ENCODE results near the gene TMEM132C.

The TMEM132C gene

DNA sequence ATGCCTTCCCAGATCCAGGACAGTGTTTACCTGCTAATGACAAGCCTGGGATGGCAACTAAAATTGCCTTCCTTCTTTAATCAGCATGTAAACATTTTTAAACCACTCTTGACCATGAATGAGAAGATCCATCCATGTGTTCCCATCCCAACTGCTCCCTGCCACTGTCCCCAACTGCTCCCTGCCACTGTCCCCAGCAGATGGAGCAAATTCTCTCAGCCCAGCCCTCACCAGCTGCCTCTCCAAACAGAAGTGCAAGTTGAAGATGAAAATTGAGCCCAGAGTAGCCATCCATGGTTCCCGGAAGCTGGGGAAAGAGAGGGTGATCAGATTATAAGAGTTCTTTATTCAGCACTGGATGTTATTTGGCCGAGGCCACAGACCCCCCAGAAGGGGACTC lies 423.7 kb downstream of the TMEM132C start:
- DNase-seq = no peak
- H2AFZ ChIP-seq (ENCODE audit: low read length) = no peak overlapping the region
- H3K27ac ChIP-seq (ENCODE audit: low read length) = no peak overlapping the region
- H3K36me3 ChIP-seq (replicated peaks; ENCODE audit: insufficient read depth, low read length) = no peaks in the 10 kb centered on the region
- no peaks in the 10 kb centered on the region for H4K20me1 ChIP-seq (ENCODE audit: insufficient read depth, low read length)
- H3K9me3 ChIP-seq (replicated peaks; ENCODE audit: insufficient read depth, low read length) = no peaks in the 10 kb centered on the region
- no peaks in the 10 kb centered on the region for H3K27me3 ChIP-seq (replicated peaks; ENCODE audit: insufficient read depth, low read length)
- no peaks in the 10 kb centered on the region for H3K4me1 ChIP-seq (ENCODE audit: low read length)
- H3K9ac ChIP-seq (ENCODE audit: low read length) = no peak overlapping the region
- no peak for TF ChIP-seq EZH2 (optimal IDR thresholded peaks at IDR 0.05; ENCODE audit: low read depth, low read length)
- no peak for TF ChIP-seq EZH2phosphoT487 (IDR thresholded peaks at IDR 0.05; ENCODE audit: low read length)
- TF ChIP-seq, protein P1, sequence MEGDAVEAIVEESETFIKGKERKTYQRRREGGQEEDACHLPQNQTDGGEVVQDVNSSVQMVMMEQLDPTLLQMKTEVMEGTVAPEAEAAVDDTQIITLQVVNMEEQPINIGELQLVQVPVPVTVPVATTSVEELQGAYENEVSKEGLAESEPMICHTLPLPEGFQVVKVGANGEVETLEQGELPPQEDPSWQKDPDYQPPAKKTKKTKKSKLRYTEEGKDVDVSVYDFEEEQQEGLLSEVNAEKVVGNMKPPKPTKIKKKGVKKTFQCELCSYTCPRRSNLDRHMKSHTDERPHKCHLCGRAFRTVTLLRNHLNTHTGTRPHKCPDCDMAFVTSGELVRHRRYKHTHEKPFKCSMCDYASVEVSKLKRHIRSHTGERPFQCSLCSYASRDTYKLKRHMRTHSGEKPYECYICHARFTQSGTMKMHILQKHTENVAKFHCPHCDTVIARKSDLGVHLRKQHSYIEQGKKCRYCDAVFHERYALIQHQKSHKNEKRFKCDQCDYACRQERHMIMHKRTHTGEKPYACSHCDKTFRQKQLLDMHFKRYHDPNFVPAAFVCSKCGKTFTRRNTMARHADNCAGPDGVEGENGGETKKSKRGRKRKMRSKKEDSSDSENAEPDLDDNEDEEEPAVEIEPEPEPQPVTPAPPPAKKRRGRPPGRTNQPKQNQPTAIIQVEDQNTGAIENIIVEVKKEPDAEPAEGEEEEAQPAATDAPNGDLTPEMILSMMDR (IDR thresholded peaks at IDR 0.05; ENCODE audit: low read length) = no peak
- H3K79me2 ChIP-seq (ENCODE audit: low read length) = no peaks in the 10 kb centered on the region
- no peaks in the 10 kb centered on the region for H3F3A ChIP-seq (ENCODE audit: insufficient read depth, low read length)
- no peak overlapping the region for H3K4me3 ChIP-seq (ENCODE audit: low read length)
- no peak overlapping the region for H3K4me2 ChIP-seq (ENCODE audit: low read depth, low read length)
- H3K9me2 ChIP-seq (replicated peaks; ENCODE audit: insufficient read depth, low read length) = no peaks in the 10 kb centered on the region

DNA sequence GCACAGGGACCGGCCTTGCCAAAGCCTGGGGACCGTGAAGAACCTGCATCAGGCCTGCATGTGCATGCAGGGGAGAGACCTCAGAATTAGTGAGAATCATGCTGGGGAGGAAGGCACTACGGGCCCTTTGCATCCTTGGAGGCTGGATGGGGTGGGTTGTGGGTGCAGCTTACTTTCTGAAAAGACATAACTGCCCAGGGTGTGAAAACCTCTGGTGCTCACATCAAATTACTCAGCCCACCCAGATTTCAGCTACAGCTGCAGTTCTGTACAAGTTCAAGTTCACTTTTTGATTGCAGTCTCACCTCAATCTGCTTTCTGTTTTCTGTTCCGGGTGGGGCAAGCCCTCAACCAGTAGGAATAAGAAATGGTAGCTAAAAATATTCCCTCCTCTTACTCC lies 426.1 kb downstream of the TMEM132C start:
- no peaks in the 10 kb centered on the region for H3F3A ChIP-seq (ENCODE audit: insufficient read depth, low read length)
- H3K9me3 ChIP-seq (replicated peaks; ENCODE audit: insufficient read depth, low read length) = no peaks in the 10 kb centered on the region
- DNase-seq = no peak
- TF ChIP-seq EZH2 (optimal IDR thresholded peaks at IDR 0.05; ENCODE audit: low read depth, low read length) = no peak
- TF ChIP-seq, protein P1 (IDR thresholded peaks at IDR 0.05; ENCODE audit: low read length) = no peak
- no peak for TF ChIP-seq EZH2phosphoT487 (IDR thresholded peaks at IDR 0.05; ENCODE audit: low read length)
- H3K27me3 ChIP-seq (replicated peaks; ENCODE audit: insufficient read depth, low read length) = no peaks in the 10 kb centered on the region
- no peaks in the 10 kb centered on the region for H3K36me3 ChIP-seq (replicated peaks; ENCODE audit: insufficient read depth, low read length)
- H4K20me1 ChIP-seq (ENCODE audit: insufficient read depth, low read length) = no peaks in the 10 kb centered on the region
- H3K79me2 ChIP-seq (ENCODE audit: low read length) = no peaks in the 10 kb centered on the region
- H3K9me2 ChIP-seq (replicated peaks; ENCODE audit: insufficient read depth, low read length) = no peaks in the 10 kb centered on the region
- no peak overlapping the region for H3K4me3 ChIP-seq (ENCODE audit: low read length)
- H3K4me2 ChIP-seq (ENCODE audit: low read depth, low read length) = no peak overlapping the region
- H3K9ac ChIP-seq (ENCODE audit: low read length) = no peak overlapping the region
- H3K4me1 ChIP-seq (ENCODE audit: low read length) = no peaks in the 10 kb centered on the region
- no peak overlapping the region for H2AFZ ChIP-seq (ENCODE audit: low read length)
- H3K27ac ChIP-seq (ENCODE audit: low read length) = no peak overlapping the region

DNA sequence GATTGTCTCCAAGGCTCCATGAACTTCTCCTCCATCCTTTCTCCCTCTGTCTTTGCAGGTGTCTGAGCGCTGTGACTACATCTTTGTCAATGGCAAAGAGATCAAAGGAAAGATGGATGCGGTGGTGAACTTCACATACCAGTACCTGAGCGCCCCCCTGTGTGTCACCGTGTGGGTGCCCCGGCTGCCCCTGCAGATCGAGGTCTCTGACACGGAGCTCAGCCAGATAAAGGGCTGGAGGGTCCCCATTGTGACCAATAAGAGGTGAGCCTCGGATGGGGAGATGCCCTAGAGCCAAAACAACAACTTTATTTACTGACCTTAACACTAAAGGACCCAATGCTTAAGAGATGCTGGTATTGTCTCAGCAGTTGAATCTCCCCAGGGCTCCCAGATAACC lies 426.8 kb downstream of the TMEM132C start:
- Histone ChIP-seq H3K9ac (ENCODE audit: low read length) (no peak overlapping the region), H3K27ac (ENCODE audit: low read length) (no peak overlapping the region), H3K79me2 (ENCODE audit: low read length) (no peaks in the 10 kb centered on the region), H3K9me2 (replicated peaks; ENCODE audit: insufficient read depth, low read length) (no peaks in the 10 kb centered on the region), H3K4me1 (ENCODE audit: low read length) (no peaks in the 10 kb centered on the region), H3K4me3 (ENCODE audit: low read length) (no peak overlapping the region), H2AFZ (ENCODE audit: low read length) (no peak overlapping the region), H3F3A (ENCODE audit: insufficient read depth, low read length) (no peaks in the 10 kb centered on the region), H4K20me1 (ENCODE audit: insufficient read depth, low read length) (no peaks in the 10 kb centered on the region), H3K36me3 (replicated peaks; ENCODE audit: insufficient read depth, low read length) (no peaks in the 10 kb centered on the region), H3K9me3 (replicated peaks; ENCODE audit: insufficient read depth, low read length) (no peaks in the 10 kb centered on the region), H3K27me3 (replicated peaks; ENCODE audit: insufficient read depth, low read length) (no peaks in the 10 kb centered on the region), H3K4me2 (ENCODE audit: low read depth, low read length) (no peak overlapping the region)
- TF ChIP-seq EZH2 (optimal IDR thresholded peaks at IDR 0.05; ENCODE audit: low read depth, low read length) (no peak), EZH2phosphoT487 (IDR thresholded peaks at IDR 0.05; ENCODE audit: low read length) (no peak)
- TF ChIP-seq, protein P1 (IDR thresholded peaks at IDR 0.05; ENCODE audit: low read length) = no peak
- DNase-seq = no peak

Data from MM.1S (cell line).